Measurements from ENCODE around the gene PDE8B. TPM values are rescaled to one million over a fixed set of nuclear protein-coding genes. Genes with fewer than 3 reads are reported as not detected.
A peak's percentile ranks its signal among the peaks of the same experiment; 100 is the strongest.

The PDE8B gene
- total RNA-seq, 1 experiment from 2014 or later = 1.8 TPM

DNA sequence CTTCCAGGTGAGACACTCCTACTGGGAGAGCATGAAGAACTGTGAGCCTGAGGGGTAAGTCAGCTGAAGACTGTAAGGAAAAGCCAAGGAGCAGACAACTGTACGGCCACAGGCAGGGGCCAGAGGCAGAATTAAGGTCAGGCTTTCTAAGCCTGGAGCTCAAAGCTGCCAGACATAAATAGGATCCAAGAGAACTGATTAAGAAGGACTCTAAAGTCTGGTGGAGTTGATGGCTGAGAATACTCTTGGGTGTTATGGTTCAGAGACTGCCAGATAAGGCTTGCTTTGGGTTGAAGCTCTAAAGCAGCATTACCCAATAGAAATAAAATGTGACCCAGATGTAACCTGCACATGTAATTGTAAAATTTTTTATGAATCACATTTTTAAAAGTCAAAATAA is 12.2 kb downstream of the PDE8B start:
- H3K9me3 ChIP-seq (ENCODE audit: insufficient read depth, low read depth) = no peaks in the 10 kb centered on the region
- BruUV-seq (replicated peaks) = no TSS peak
- 0 out of 2 replicates have a peak, but pooled peaks cover 12% of the 10 kb centered on the region for H3K4me1 ChIP-seq (replicated peaks; ENCODE audit: insufficient read depth)
- ChIA-PET CTCF (no interaction called here), POLR2A (ENCODE audit: unreplicated experiment) (no interaction called here)
- intact Hi-C loops (cut with micrococcal nuclease; ENCODE audit: unreplicated experiment) = loop anchor here (5.0 kb wide), 1 partner anchor 55 kb away; no protein-coding TSS in a partner anchor
- no peaks in the 10 kb centered on the region for H4K20me1 ChIP-seq (ENCODE audit: insufficient read depth)
- H3K27ac ChIP-seq = no peak overlapping the region
- TF ChIP-seq, protein P1, sequence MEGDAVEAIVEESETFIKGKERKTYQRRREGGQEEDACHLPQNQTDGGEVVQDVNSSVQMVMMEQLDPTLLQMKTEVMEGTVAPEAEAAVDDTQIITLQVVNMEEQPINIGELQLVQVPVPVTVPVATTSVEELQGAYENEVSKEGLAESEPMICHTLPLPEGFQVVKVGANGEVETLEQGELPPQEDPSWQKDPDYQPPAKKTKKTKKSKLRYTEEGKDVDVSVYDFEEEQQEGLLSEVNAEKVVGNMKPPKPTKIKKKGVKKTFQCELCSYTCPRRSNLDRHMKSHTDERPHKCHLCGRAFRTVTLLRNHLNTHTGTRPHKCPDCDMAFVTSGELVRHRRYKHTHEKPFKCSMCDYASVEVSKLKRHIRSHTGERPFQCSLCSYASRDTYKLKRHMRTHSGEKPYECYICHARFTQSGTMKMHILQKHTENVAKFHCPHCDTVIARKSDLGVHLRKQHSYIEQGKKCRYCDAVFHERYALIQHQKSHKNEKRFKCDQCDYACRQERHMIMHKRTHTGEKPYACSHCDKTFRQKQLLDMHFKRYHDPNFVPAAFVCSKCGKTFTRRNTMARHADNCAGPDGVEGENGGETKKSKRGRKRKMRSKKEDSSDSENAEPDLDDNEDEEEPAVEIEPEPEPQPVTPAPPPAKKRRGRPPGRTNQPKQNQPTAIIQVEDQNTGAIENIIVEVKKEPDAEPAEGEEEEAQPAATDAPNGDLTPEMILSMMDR (conservative IDR thresholded peaks at IDR 0.05) = no peak
- no peak for TF ChIP-seq EZH2 (IDR thresholded peaks at IDR 0.05; ENCODE audit: low read depth)
- H3K79me2 ChIP-seq (ENCODE audit: low read depth) = no peaks in the 10 kb centered on the region
- peaks cover 22% of the 10 kb centered on the region; the same call in 1 of the 2 replicates for H3K27me3 ChIP-seq (ENCODE audit: insufficient read depth, low read depth)
- DNase-seq = no peak
- H3K4me2 ChIP-seq = no peak overlapping the region
- H3K4me3 ChIP-seq = no peak overlapping the region
- H2AFZ ChIP-seq = no peak overlapping the region
- H3K9me2 ChIP-seq (ENCODE audit: insufficient read depth) = no peaks in the 10 kb centered on the region
- no peaks in the 10 kb centered on the region for H3F3A ChIP-seq (ENCODE audit: insufficient read depth, low read depth)
- no peaks in the 10 kb centered on the region for H3K36me3 ChIP-seq (ENCODE audit: low read depth)

DNA sequence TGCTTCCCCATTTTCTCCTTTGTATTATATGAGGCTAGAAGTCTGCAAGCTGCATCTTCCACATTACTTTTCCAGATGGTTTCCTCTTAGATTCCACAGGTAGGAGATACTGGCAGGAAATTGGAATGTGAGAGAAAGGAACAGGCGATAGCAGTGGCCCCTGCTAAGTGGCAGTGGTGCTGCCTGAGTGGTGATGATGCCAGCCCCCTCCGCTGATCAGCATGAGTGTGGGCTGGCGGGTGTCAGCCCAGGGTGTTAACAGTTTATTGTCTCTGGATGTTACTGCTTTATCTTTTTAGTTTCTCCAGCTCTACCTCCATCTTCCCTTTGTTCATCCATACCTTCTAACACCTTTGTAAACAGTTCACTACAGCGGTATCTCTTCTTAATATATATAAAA is 13.2 kb downstream of the PDE8B start:
- no peaks in the 10 kb centered on the region for H3K36me3 ChIP-seq (ENCODE audit: low read depth)
- no peak for TF ChIP-seq EZH2 (IDR thresholded peaks at IDR 0.05; ENCODE audit: low read depth)
- TF ChIP-seq, protein P1 (conservative IDR thresholded peaks at IDR 0.05) = no peak
- no peaks in the 10 kb centered on the region for H3K9me3 ChIP-seq (ENCODE audit: insufficient read depth, low read depth)
- H3K27ac ChIP-seq = no peak overlapping the region
- H4K20me1 ChIP-seq (ENCODE audit: insufficient read depth) = no peaks in the 10 kb centered on the region
- no peak for DNase-seq
- no peaks in the 10 kb centered on the region for H3K79me2 ChIP-seq (ENCODE audit: low read depth)
- intact Hi-C loops (cut with micrococcal nuclease; ENCODE audit: unreplicated experiment) = loop anchor here (5.0 kb wide), 1 partner anchor 56 kb away; no protein-coding TSS in a partner anchor
- no peak overlapping the region for H3K4me3 ChIP-seq
- H2AFZ ChIP-seq = no peak overlapping the region
- ChIA-PET POLR2A (ENCODE audit: unreplicated experiment) (no interaction called here), CTCF (no interaction called here)
- no peak overlapping the region for H3K4me2 ChIP-seq
- no peaks in the 10 kb centered on the region for H3F3A ChIP-seq (ENCODE audit: insufficient read depth, low read depth)
- H3K9me2 ChIP-seq (ENCODE audit: insufficient read depth) = no peaks in the 10 kb centered on the region
- H3K27me3 ChIP-seq (ENCODE audit: insufficient read depth, low read depth) = peaks cover 27% of the 10 kb centered on the region; the same call in 1 of the 2 replicates
- H3K4me1 ChIP-seq (replicated peaks; ENCODE audit: insufficient read depth) = 0 out of 2 replicates have a peak, but pooled peaks cover 12% of the 10 kb centered on the region
- BruUV-seq (replicated peaks) = no TSS peak

DNA sequence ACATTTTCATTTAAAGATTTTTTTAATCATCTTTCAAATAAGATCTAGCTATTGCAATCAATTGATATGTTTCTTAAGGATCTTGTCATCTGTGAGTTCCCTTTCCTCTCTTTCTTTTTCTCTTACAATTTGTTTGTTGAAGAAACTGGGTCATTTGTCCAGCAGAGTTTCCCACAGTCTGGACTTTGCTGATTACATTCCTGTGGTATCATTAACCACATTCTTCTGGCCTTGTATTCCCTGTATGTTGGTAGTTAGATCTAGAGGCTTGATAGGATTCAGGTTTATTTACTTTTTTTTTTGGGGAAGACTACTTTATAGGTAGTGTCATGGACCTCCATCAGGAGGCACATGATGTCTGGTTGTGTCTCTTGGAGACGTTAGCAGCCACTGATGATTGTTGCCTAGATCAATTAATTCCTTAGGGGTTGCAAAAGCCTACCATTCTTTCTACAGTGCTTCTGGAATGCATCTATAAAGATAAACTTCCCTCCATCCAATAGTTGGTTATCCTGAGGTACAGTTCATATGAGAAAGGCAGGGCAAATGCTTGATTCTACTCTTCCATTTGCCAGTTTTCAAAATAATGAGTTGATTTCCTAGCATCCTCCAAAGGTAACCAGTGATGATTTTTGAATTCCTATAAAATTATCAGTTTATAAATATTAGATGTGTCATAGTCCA is 14.3 kb downstream of the PDE8B start:
- no peaks in the 10 kb centered on the region for H3K79me2 ChIP-seq (ENCODE audit: low read depth)
- H3K4me2 ChIP-seq = no peak overlapping the region
- H3K4me3 ChIP-seq = no peak overlapping the region
- BruUV-seq (replicated peaks) = no TSS peak
- no peak overlapping the region for H2AFZ ChIP-seq
- no peaks in the 10 kb centered on the region for H3K36me3 ChIP-seq (ENCODE audit: low read depth)
- TF ChIP-seq, protein P1 (conservative IDR thresholded peaks at IDR 0.05) = no peak
- TF ChIP-seq EZH2 (IDR thresholded peaks at IDR 0.05; ENCODE audit: low read depth) = no peak
- H4K20me1 ChIP-seq (ENCODE audit: insufficient read depth) = no peaks in the 10 kb centered on the region
- no peaks in the 10 kb centered on the region for H3F3A ChIP-seq (ENCODE audit: insufficient read depth, low read depth)
- ChIA-PET POLR2A (ENCODE audit: unreplicated experiment) (no interaction called here), CTCF (interaction anchor here (0.7 kb wide), 1 partner anchor 15 kb away, joined by 3 read pairs; no protein-coding TSS in a partner anchor)
- 0 out of 2 replicates have a peak, but pooled peaks cover 12% of the 10 kb centered on the region for H3K4me1 ChIP-seq (replicated peaks; ENCODE audit: insufficient read depth)
- peaks cover 30% of the 10 kb centered on the region; the same call in 1 of the 2 replicates for H3K27me3 ChIP-seq (ENCODE audit: insufficient read depth, low read depth)
- no peaks in the 10 kb centered on the region for H3K9me3 ChIP-seq (ENCODE audit: insufficient read depth, low read depth)
- DNase-seq = peak; percentile 10 to 71
- no peak overlapping the region for H3K27ac ChIP-seq
- intact Hi-C loops (cut with micrococcal nuclease; ENCODE audit: unreplicated experiment) = loop anchor here (5.0 kb wide), 1 partner anchor 58 kb away; no protein-coding TSS in a partner anchor
- H3K9me2 ChIP-seq (ENCODE audit: insufficient read depth) = no peaks in the 10 kb centered on the region
